GM12878 (cell line): Measurements from ENCODE around the gene NEUROD6. TPM values are rescaled to one million over a fixed set of nuclear protein-coding genes. Genes with fewer than 3 reads are reported as not detected.

Source experiments
- ATAC-seq: fragments of 200-7000 bp; cut with Tn5 transposase; 3 replicates; pipeline ENCODE4 v1.9.1; 2020; ENCODE audit warnings: mild to moderate bottlenecking, moderate library complexity
- BruUV-seq: library from RNA; stranded (reverse); fragments of 400-500 nt; replicated peaks from 2 replicates; lab custom pipeline; 2021; lab: Mats Ljungman, UMichigan
- CTCF ChIA-PET: fragments of 300-600 bp; sonication (Branson Sonifier 250); formaldehyde crosslinking; extraction: SDS; loops from one replicate; lab custom pipeline; 2021; ENCODE audit warnings: inconsistent platforms; lab: Yijun Ruan, JAX
- POLR2A ChIA-PET: fragments of 350-600 bp; formaldehyde crosslinking; extraction: SDS; loops from one replicate; lab custom pipeline; 2021; ENCODE audit warnings: inconsistent platforms; lab: Charles Lee
- RAD21 ChIA-PET: fragments of 300-600 bp; sonication (Branson Sonifier 250); formaldehyde crosslinking; loops from one replicate; lab custom pipeline; 2023; ENCODE audit warnings: antibody characterized with exemption; ENCODE audit not compliant: unreplicated experiment; lab: Charles Lee
- SMC1A ChIA-PET: fragments of 300-600 bp; sonication (Branson Sonifier 250); formaldehyde crosslinking; loops from one replicate; lab custom pipeline; 2023; ENCODE audit not compliant: unreplicated experiment, uncharacterized antibody; lab: Charles Lee
- DNase-seq: peaks from one replicate; pipeline ENCODE4 v3.0.0-alpha.2; 2011; ENCODE audit warnings: low read depth, low spot score
- FAIRE-seq: peaks from 3 replicates; lab custom pipeline; 2011; peaks lifted over from hg19 to GRCh38; lab: Jason Lieb, UNC
- H2AFZ ChIP-seq: 2 replicates; pipeline ENCODE4 v1.6.0; 2011; ENCODE audit warnings: low read depth, low read length, control low read depth; ENCODE audit not compliant: control insufficient read depth
- H3K27ac ChIP-seq: 2 replicates; pipeline ENCODE4 v1.5.1; 2011; ENCODE audit warnings: control low read depth; ENCODE audit not compliant: control insufficient read depth, insufficient read depth
- H3K27me3 ChIP-seq, 2 experiments: replicated peaks in 1 of 2; 2 replicates each; pipeline versions ENCODE4 v1.6.0 to v1.6.1; 2011; ENCODE audit warnings: low read length in 1 of 2; ENCODE audit not compliant: control insufficient read depth in 2 of 2, insufficient read depth in 2 of 2
- H3K36me3 ChIP-seq, 2 experiments: 2 replicates each; pipeline ENCODE4 v1.5.1; 2011; ENCODE audit warnings: low read length in 1 of 2; ENCODE audit not compliant: control insufficient read depth in 2 of 2, insufficient read depth in 2 of 2
- H3K4me1 ChIP-seq: 2 replicates; pipeline ENCODE4 v1.6.1; 2011; ENCODE audit warnings: mild to moderate bottlenecking, low read length, moderate library complexity, mixed read lengths; ENCODE audit not compliant: control insufficient read depth, insufficient read depth
- H3K4me2 ChIP-seq: 2 replicates; pipeline ENCODE4 v1.6.0; 2011; ENCODE audit warnings: control low read depth; ENCODE audit not compliant: control insufficient read depth, insufficient read depth
- H3K4me3 ChIP-seq: fragments of 200-600 bp; sonication (generic); 2 replicates; pipeline ENCODE4 v1.5.1; 2016
- H3K79me2 ChIP-seq: 2 replicates; pipeline ENCODE4 v1.6.0; 2011; ENCODE audit warnings: low read length; ENCODE audit not compliant: control insufficient read depth, insufficient read depth
- H3K9ac ChIP-seq: 2 replicates; pipeline ENCODE4 v1.8.0; 2011; ENCODE audit warnings: low read length, control low read depth, mixed read lengths; ENCODE audit not compliant: control insufficient read depth, insufficient read depth
- H3K9me3 ChIP-seq: replicated peaks from 3 replicates; pipeline ENCODE4 v1.5.1; 2011; ENCODE audit warnings: mild to moderate bottlenecking, low read length; ENCODE audit not compliant: control insufficient read depth, insufficient read depth
- H4K20me1 ChIP-seq: 2 replicates; pipeline ENCODE4 v1.6.0; 2011; ENCODE audit not compliant: control insufficient read depth, insufficient read depth
- BMI1 ChIP-seq: fragments of 450-650 bp; IDR thresholded peaks from 2 replicates; pipeline ENCODE4 v1.6.1; 2016; ENCODE audit warnings: mild to moderate bottlenecking, moderate library complexity, borderline replicate concordance
- HCFC1 ChIP-seq: fragments of 150-350 bp; IDR thresholded peaks from 2 replicates; pipeline ENCODE4 v1.6.1; 2014; ENCODE audit warnings: low read length
- JUNB ChIP-seq: IDR thresholded peaks from 2 replicates; pipeline ENCODE4 v1.6.1; 2016; ENCODE audit warnings: antibody characterized with exemption, mild to moderate bottlenecking
- MTA2 ChIP-seq: fragments of 450-650 bp; IDR thresholded peaks from 2 replicates; pipeline ENCODE4 v1.6.1; 2016; ENCODE audit warnings: low read depth, mild to moderate bottlenecking, moderate library complexity
- RAD21 ChIP-seq: IDR thresholded peaks from 2 replicates; pipeline ENCODE4 v1.6.1; 2011; ENCODE audit warnings: mild to moderate bottlenecking, low read depth, low read length, moderate library complexity; ENCODE audit not compliant: insufficient read depth
- RFX5 ChIP-seq: IDR thresholded peaks from 2 replicates; pipeline ENCODE4 v1.6.1; 2011; ENCODE audit warnings: low read depth, low read length, improper control_type of control experiment
- SPI1 ChIP-seq: IDR thresholded peaks from 2 replicates; pipeline ENCODE4 v1.6.1; 2011; ENCODE audit warnings: low read depth, mild to moderate bottlenecking, low read length, moderate library complexity, borderline replicate concordance; ENCODE audit not compliant: insufficient read depth
- TBL1XR1 ChIP-seq: IDR thresholded peaks from 2 replicates; pipeline ENCODE4 v1.6.1; 2012; ENCODE audit warnings: low read depth, low read length, improper control_type of control experiment
- YY1 ChIP-seq: IDR thresholded peaks from 2 replicates; pipeline ENCODE4 v1.6.1; 2011; ENCODE audit warnings: low read depth, mild to moderate bottlenecking, low read length
- ZSCAN29 ChIP-seq: fragments of 450-650 bp; IDR thresholded peaks from 2 replicates; pipeline ENCODE4 v1.6.1; 2017; ENCODE audit warnings: mild to moderate bottlenecking, moderate library complexity
- WGBS: methylation state at CpG from one replicate; pipeline ENCODE4 v1.1.6; 2016; ENCODE audit warnings: low lambda C conversion rate; ENCODE audit not compliant: insufficient replicate concordance, insufficient coverage; ENCODE audit errors: missing lambda C conversion rate; 5-methylcytosine and 5-hydroxymethylcytosine counted together
- in situ Hi-C: fragments of 300-500 bp; cut with MboI; formaldehyde crosslinking; loops from 9 replicates; pipeline ENCODE4 v1.14.3; 2018; ENCODE audit warnings: mixed read lengths
- intact Hi-C: fragments of 100-400 bp; cut with micrococcal nuclease; formaldehyde crosslinking; loops from one replicate; pipeline ENCODE4 v1.14.2; 2022; ENCODE audit not compliant: unreplicated experiment
- polyA plus RNA-seq, 11 experiments: library from polyadenylated mRNA; depleted of rRNA in 4 of 11; unstranded in 6 of 11; stranded (reverse) in 5 of 11; fragments of >200 nt; fragmentation: Nextera tagmentation in 4 of 11; fragmentation: Illumina TruSeq in 1 of 11; extraction: Ambion mirVana in 4 of 11; extraction: Trizol in 1 of 11; gene quantifications; 1 replicate in 1 of 11; 2 replicates in 10 of 11; pipeline versions ENCODE4 v1.2.1 to v1.2.3, GENCODE V29; 2011 to 2016; ENCODE audit warnings: inconsistent platforms in 2 of 11, missing spikeins in 2 of 11, low read depth in 1 of 11
- total RNA-seq, 4 experiments: library from RNA; depleted of rRNA in 3 of 4; stranded (reverse); fragments of >200 nt in 3 of 4; fragmentation: Illumina TruSeq in 1 of 4; extraction: Trizol in 1 of 4; gene quantifications; 2 replicates each; pipeline versions ENCODE4 v1.2.1 to v1.2.3, GENCODE V29; 2013 to 2021

NEUROD6 gene
- total and polyA plus RNA-seq, 10 of the 15 experiments (the other 5 are each of a cell fraction or from before 2014, with no cell fraction given) = not detected

DNA sequence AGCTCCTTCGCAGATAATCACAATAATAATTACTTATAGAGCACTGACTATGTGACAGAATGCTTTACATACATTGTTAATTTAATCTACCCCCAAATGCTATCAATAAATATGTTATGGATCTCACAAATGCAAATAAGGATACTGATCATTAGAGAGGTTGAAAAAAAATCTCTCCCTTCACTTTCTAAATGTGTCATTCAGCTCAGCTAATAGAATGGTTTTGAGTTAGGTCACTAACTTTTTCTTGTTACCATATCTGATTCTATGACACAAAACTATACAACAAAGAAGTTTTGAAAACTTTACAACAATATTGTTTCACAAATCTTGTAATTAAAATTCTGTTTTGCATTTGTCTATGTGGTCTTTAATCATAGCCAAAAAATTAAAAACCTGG is 17.4 kb downstream of the NEUROD6 start:
- Histone ChIP-seq H2AFZ (no peak overlapping the region), H3K36me3 (no peaks in the 10 kb centered on the region), H3K4me1 (no peaks in the 10 kb centered on the region), H3K4me2 (no peak overlapping the region), H3K79me2 (no peaks in the 10 kb centered on the region), H4K20me1 (no peaks in the 10 kb centered on the region), H3K4me3 (no peak overlapping the region), H3K9me3 (no peaks in the 10 kb centered on the region), H3K27ac (no peak overlapping the region), H3K9ac (no peak overlapping the region), H3K27me3 (no peaks in the 10 kb centered on the region)
- intact Hi-C loops (no loop called here), in situ Hi-C loops (no loop called here)
- WGBS = 11% methylated on average over 1 of the region's 1 CpG
- RAD21 ChIA-PET = no interaction called here
- BruUV-seq = no TSS peak
- DNase-seq (no peak), FAIRE-seq (no peak), ATAC-seq (no peak)
- CTCF ChIA-PET = interaction anchor here (1.5 kb wide), 1 partner anchor 12 kb away, joined by 5 read pairs; no protein-coding TSS in a partner anchor
- peak; percentile 71 for TF ChIP-seq JUNB
- no peak for TF ChIP-seq MTA2
- POLR2A ChIA-PET = no interaction called here
- SMC1A ChIA-PET = no interaction called here

DNA sequence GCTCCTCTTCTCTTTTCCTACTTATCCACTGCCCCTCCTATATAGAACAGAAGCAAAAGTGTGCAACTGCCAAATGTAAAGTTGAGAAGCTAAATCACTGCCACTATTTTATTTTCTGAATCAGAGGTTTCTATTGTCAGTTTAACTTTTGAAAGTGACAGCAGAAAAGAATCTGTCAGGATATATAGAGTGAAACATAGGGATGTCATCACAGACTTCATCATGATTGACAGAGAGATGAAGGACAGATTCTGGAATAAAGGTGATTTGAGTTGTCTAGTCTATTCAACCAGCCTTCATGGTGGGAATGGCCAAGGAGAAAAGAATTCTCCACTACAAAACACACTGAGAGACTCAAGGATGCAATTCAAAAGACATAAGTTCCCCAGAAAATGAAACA is 19.9 kb downstream of the NEUROD6 start:
- ChIA-PET POLR2A (interaction anchor here (0.5 kb wide), 1 partner anchor 364 kb away, joined by 4 read pairs; no protein-coding TSS in a partner anchor), RAD21 (no interaction called here), CTCF (interaction anchor here (0.6 kb wide), 1 partner anchor 52 kb away, joined by 3 read pairs; no protein-coding TSS in a partner anchor)
- Histone ChIP-seq H3K9me3 (no peaks in the 10 kb centered on the region), H3K4me1 (no peaks in the 10 kb centered on the region), H3K4me2 (no peak overlapping the region), H3K79me2 (no peaks in the 10 kb centered on the region), H2AFZ (no peak overlapping the region), H3K36me3 (no peaks in the 10 kb centered on the region), H3K27ac (no peak overlapping the region)
- TF ChIP-seq ZSCAN29 = no peak
- TF ChIP-seq BMI1 = no peak
- TF ChIP-seq TBL1XR1 = no peak
- no peak for TF ChIP-seq HCFC1
- TF ChIP-seq SPI1 = no peak
- no peak for TF ChIP-seq YY1
- no peak for TF ChIP-seq RAD21
- no peak for TF ChIP-seq RFX5
- TF ChIP-seq JUNB = no peak
- TF ChIP-seq, all 136 proteins: peak for 0
- in situ Hi-C loops = no loop called here
- SMC1A ChIA-PET = no interaction called here
- intact Hi-C loops = no loop called here
- BruUV-seq = no TSS peak
- ATAC-seq (no peak), DNase-seq (no peak), FAIRE-seq (no peak)
- Histone ChIP-seq H4K20me1 (no peaks in the 10 kb centered on the region), H3K27me3 (no peaks in the 10 kb centered on the region), H3K4me3 (no peak overlapping the region), H3K9ac (no peak overlapping the region)
